ENCODE measurements around the gene TMEM203. TPM values are rescaled to one million over a fixed set of nuclear protein-coding genes. Genes with fewer than 3 reads are reported as not detected.

TMEM203 gene
- polyA plus RNA-seq, 1 donor (not counting 4 experiments of a cell fraction or from before 2014, with no cell fraction given): 29.2 TPM

GRCh38 chr9:137247135-137247915 lies 41.9 kb upstream of the TMEM203 start:
- no peak for TF ChIP-seq CTCF (optimal IDR thresholded peaks at IDR 0.05 in 1 of 3, IDR thresholded peaks at IDR 0.05 in 1 of 3, conservative IDR thresholded peaks at IDR 0.05 in 1 of 3; ENCODE audit: extremely low read depth in 1 of 3, insufficient read depth in 2 of 3, low read length in 3 of 3)
- no peak for TF ChIP-seq EZH2 (IDR thresholded peaks at IDR 0.05; ENCODE audit: low read length)
- H3K4me1 ChIP-seq (ENCODE audit: control insufficient read depth, extremely low read depth, insufficient read depth, low read length): peaks cover 30% of the 10 kb centered on the region
- dilution Hi-C loops (cut with MboI; ENCODE audit: extremely low pct_ligation_motif_present, low sequenced_read_pairs): no loop called here

GRCh38 chr9:137245450-137246421 lies 40.3 kb upstream of the TMEM203 start:
- H3K9ac ChIP-seq (ENCODE audit: control insufficient read depth, extremely low read depth, insufficient read depth, low read length): no peak overlapping the region
- FAIRE-seq (no peak), DNase-seq (ENCODE audit: low read depth, low spot score) (no peak)
- H3K36me3 ChIP-seq (ENCODE audit: control insufficient read depth in 2 of 2, extremely low read depth in 1 of 2, insufficient read depth in 2 of 2, low read length in 2 of 2): peaks cover 11 to 20% of the 10 kb centered on the region in 2 experiments
- no peak overlapping the region for H3K4me3 ChIP-seq (ENCODE audit: control insufficient read depth in 2 of 3, extremely low read depth in 1 of 3, insufficient read depth in 2 of 3, low read depth in 1 of 3, low read length in 3 of 3)
- no peak overlapping the region for H2AFZ ChIP-seq (ENCODE audit: control insufficient read depth, low read length)
- no peak for TF ChIP-seq EZH2 (IDR thresholded peaks at IDR 0.05; ENCODE audit: low read length)
- no peak for TF ChIP-seq CTCF (optimal IDR thresholded peaks at IDR 0.05 in 1 of 3, IDR thresholded peaks at IDR 0.05 in 1 of 3, conservative IDR thresholded peaks at IDR 0.05 in 1 of 3; ENCODE audit: extremely low read depth in 1 of 3, insufficient read depth in 2 of 3, low read length in 3 of 3)
- H3K4me1 ChIP-seq (ENCODE audit: control insufficient read depth, extremely low read depth, insufficient read depth, low read length): peaks cover 30% of the 10 kb centered on the region
- no peaks in the 10 kb centered on the region for H3K9me3 ChIP-seq (ENCODE audit: control insufficient read depth, low read depth, low read length)
- H3K27me3 ChIP-seq (ENCODE audit: control insufficient read depth, extremely low read depth, insufficient read depth, low read length): no peaks in the 10 kb centered on the region
- peaks cover 3% of the 10 kb centered on the region for H3K9me1 ChIP-seq (ENCODE audit: control insufficient read depth, extremely low read depth, insufficient read depth, low read length)
- no peak overlapping the region for H3K4me2 ChIP-seq (ENCODE audit: control insufficient read depth, extremely low read depth, insufficient read depth, low read depth, low read length)
- dilution Hi-C loops (cut with MboI; ENCODE audit: extremely low pct_ligation_motif_present, low sequenced_read_pairs): no loop called here
- peaks cover 24% of the 10 kb centered on the region for H3K79me2 ChIP-seq (ENCODE audit: control insufficient read depth, insufficient read depth, low read length)
- H3K27ac ChIP-seq (ENCODE audit: control insufficient read depth, insufficient read depth, low read length): no peak overlapping the region
- peaks cover 28% of the 10 kb centered on the region for H4K20me1 ChIP-seq (ENCODE audit: control insufficient read depth, extremely low read depth, insufficient read depth, low read length)

More at GRCh38 chr9:137247135-137247915, 41.9 kb upstream of the TMEM203 start:
- Histone ChIP-seq H3K4me2 (ENCODE audit: control insufficient read depth, extremely low read depth, insufficient read depth, low read depth, low read length) (no peak overlapping the region), H3K9ac (ENCODE audit: control insufficient read depth, extremely low read depth, insufficient read depth, low read length) (no peak overlapping the region), H2AFZ (ENCODE audit: control insufficient read depth, low read length) (no peak overlapping the region), H4K20me1 (ENCODE audit: control insufficient read depth, extremely low read depth, insufficient read depth, low read length) (peaks cover 20% of the 10 kb centered on the region), H3K36me3 (ENCODE audit: control insufficient read depth in 2 of 2, extremely low read depth in 1 of 2, insufficient read depth in 2 of 2, low read length in 2 of 2) (peaks cover 7 to 14% of the 10 kb centered on the region in 2 experiments), H3K79me2 (ENCODE audit: control insufficient read depth, insufficient read depth, low read length) (peaks cover 16% of the 10 kb centered on the region), H3K9me3 (ENCODE audit: control insufficient read depth, low read depth, low read length) (no peaks in the 10 kb centered on the region), H3K4me3 (ENCODE audit: control insufficient read depth in 2 of 3, extremely low read depth in 1 of 3, insufficient read depth in 2 of 3, low read depth in 1 of 3, low read length in 3 of 3) (no peak overlapping the region), H3K9me1 (ENCODE audit: control insufficient read depth, extremely low read depth, insufficient read depth, low read length) (peaks cover 3% of the 10 kb centered on the region), H3K27ac (ENCODE audit: control insufficient read depth, insufficient read depth, low read length) (no peak overlapping the region), H3K27me3 (ENCODE audit: control insufficient read depth, extremely low read depth, insufficient read depth, low read length) (no peaks in the 10 kb centered on the region)
- no peak for FAIRE-seq
- no peak for DNase-seq (ENCODE audit: low read depth, low spot score)

Data from keratinocyte (primary cell).